Activated T-cell treated with anti-CD3 and anti-CD28 coated beads for 1 hour (primary cell): ENCODE results near the gene TMEM200B.
"Not testable (repeated sequence)": the region's sequence is repeated elsewhere in the genome, so short reads cannot be mapped to it uniquely, and the experiment has no call there.

Source experiments
- DNase-seq: peaks from one replicate; pipeline ENCODE4 v3.0.0-alpha.2; 2020; ENCODE audit warnings: low read depth

TMEM200B gene

GRCh38 chr1:29108041-29108440, 15.7 kb downstream of the TMEM200B start:
- DNase-seq, result not testable (repeated sequence)

GRCh38 chr1:29105822-29106221, 17.9 kb downstream of the TMEM200B start:
- DNase-seq, result no peak

- no peak for DNase-seq
Observed at GRCh38 chr1:29100487-29100886, 23.2 kb downstream of the TMEM200B start.

- DNase-seq, result no peak
Observed at GRCh38 chr1:29099286-29099685, 24.4 kb downstream of the TMEM200B start.

- no peak for DNase-seq
Observed at GRCh38 chr1:29096231-29096886, 27.3 kb downstream of the TMEM200B start.

GRCh38 chr1:29094954-29095353, 28.7 kb downstream of the TMEM200B start:
- no peak for DNase-seq

GRCh38 chr1:29094433-29094832, 29.3 kb downstream of the TMEM200B start:
- no peak for DNase-seq

GRCh38 chr1:29092704-29093103, 31.0 kb downstream of the TMEM200B start:
- DNase-seq, result not testable (repeated sequence)

GRCh38 chr1:29090937-29091618, 32.6 kb downstream of the TMEM200B start:
- DNase-seq, result no peak

- DNase-seq, result no peak
Observed at GRCh38 chr1:29084196-29084521, 39.5 kb downstream of the TMEM200B start.

- no peak for DNase-seq
Observed at GRCh38 chr1:29083317-29084195, 40.1 kb downstream of the TMEM200B start.

- DNase-seq, result no peak
Observed at GRCh38 chr1:29082519-29082918, 41.2 kb downstream of the TMEM200B start.

- DNase-seq, result no peak
Observed at GRCh38 chr1:29081201-29081600, 42.5 kb downstream of the TMEM200B start.

- not testable (repeated sequence) for DNase-seq
Observed at GRCh38 chr1:29079916-29080629, 43.6 kb downstream of the TMEM200B start.

GRCh38 chr1:29077155-29077554, 46.5 kb downstream of the TMEM200B start:
- no peak for DNase-seq
